MM.1S (cell line): ENCODE results near the gene SEC22A.
"Not testable (repeated sequence)": the region's sequence is repeated elsewhere in the genome, so short reads cannot be mapped to it uniquely, and the experiment has no call there.

ENCODE experiments used
- DNase-seq: peaks from one replicate; pipeline ENCODE4 v3.0.0-alpha.2; 2015
- H2AFZ ChIP-seq: fragments of 300-600 bp; sonication (generic); 2 replicates; pipeline ENCODE4 v1.6.0; 2016; ENCODE audit warnings: antibody characterized with exemption, low read length
- H3F3A ChIP-seq: fragments of 300-600 bp; sonication (generic); 2 replicates; pipeline ENCODE4 v1.6.1; 2016; ENCODE audit warnings: mild to moderate bottlenecking, antibody characterized with exemption, low read length, moderate library complexity, mixed read lengths; ENCODE audit not compliant: insufficient read depth
- H3K27ac ChIP-seq: fragments of 300-600 bp; sonication (generic); 2 replicates; pipeline ENCODE4 v1.5.1; 2016; ENCODE audit warnings: mild to moderate bottlenecking, low read length
- H3K27me3 ChIP-seq: fragments of 300-600 bp; sonication (generic); replicated peaks from 2 replicates; pipeline ENCODE4 v1.6.0; 2016; ENCODE audit warnings: low read length; ENCODE audit not compliant: insufficient read depth
- H3K36me3 ChIP-seq: fragments of 300-600 bp; sonication (generic); replicated peaks from 2 replicates; pipeline ENCODE4 v1.6.1; 2016; ENCODE audit warnings: mild to moderate bottlenecking, low read length, mixed read lengths; ENCODE audit not compliant: insufficient read depth
- H3K4me1 ChIP-seq: fragments of 300-600 bp; sonication (generic); 2 replicates; pipeline ENCODE4 v1.6.1; 2016; ENCODE audit warnings: low read length, mixed read lengths
- H3K4me2 ChIP-seq: fragments of 300-600 bp; sonication (generic); 2 replicates; pipeline ENCODE4 v1.6.0; 2016; ENCODE audit warnings: low read depth, low read length
- H3K4me3 ChIP-seq: fragments of 300-600 bp; sonication (generic); 2 replicates; pipeline ENCODE4 v1.5.1; 2016; ENCODE audit warnings: low read length, mixed read lengths
- H3K79me2 ChIP-seq: fragments of 300-600 bp; sonication (generic); 2 replicates; pipeline ENCODE4 v1.6.1; 2016; ENCODE audit warnings: mixed run types, low read length, mixed read lengths
- H3K9ac ChIP-seq: fragments of 300-600 bp; sonication (generic); 2 replicates; pipeline ENCODE4 v1.6.1; 2016; ENCODE audit warnings: low read length, mixed read lengths
- H3K9me2 ChIP-seq: fragments of 300-600 bp; sonication (generic); replicated peaks from 2 replicates; pipeline ENCODE4 v1.6.1; 2016; ENCODE audit warnings: mild to moderate bottlenecking, low read length, mixed read lengths; ENCODE audit not compliant: insufficient read depth
- H3K9me3 ChIP-seq: fragments of 300-600 bp; sonication (generic); replicated peaks from 2 replicates; pipeline ENCODE4 v1.6.1; 2016; ENCODE audit warnings: mild to moderate bottlenecking, low read length, mixed read lengths; ENCODE audit not compliant: insufficient read depth
- H4K20me1 ChIP-seq: fragments of 300-600 bp; sonication (generic); 2 replicates; pipeline ENCODE4 v1.6.1; 2016; ENCODE audit warnings: mild to moderate bottlenecking, low read length, moderate library complexity, mixed read lengths; ENCODE audit not compliant: insufficient read depth
- CTCF ChIP-seq: fragments of 300-600 bp; sonication (generic); IDR thresholded peaks from 2 replicates; pipeline ENCODE4 v1.5.1; 2016; ENCODE audit warnings: antibody characterized with exemption, low read length, mixed read lengths
- EZH2 ChIP-seq: fragments of 300-600 bp; sonication (generic); optimal IDR thresholded peaks from 2 replicates; pipeline ENCODE3; 2017; ENCODE audit warnings: low read depth, mild to moderate bottlenecking, antibody characterized with exemption, low read length, mixed read lengths
- EZH2phosphoT487 ChIP-seq: fragments of 300-600 bp; sonication (generic); IDR thresholded peaks from 2 replicates; pipeline ENCODE4 v1.6.1; 2018; ENCODE audit warnings: antibody characterized with exemption, low read length

The SEC22A gene

GRCh38 chr3:123226549-123226948 is 24.8 kb downstream of the SEC22A start:
- H3K27ac ChIP-seq, result no peak overlapping the region

GRCh38 chr3:123229145-123229544 is 27.4 kb downstream of the SEC22A start:
- no peaks in the 10 kb centered on the region for H3K79me2 ChIP-seq
- no peak overlapping the region for H3K4me2 ChIP-seq
- H3K9me3 ChIP-seq, result no peaks in the 10 kb centered on the region
- no peaks in the 10 kb centered on the region for H3F3A ChIP-seq
- no peaks in the 10 kb centered on the region; the same call in none of the 2 replicates for H3K36me3 ChIP-seq
- DNase-seq, result no peak
- no peaks in the 10 kb centered on the region for H4K20me1 ChIP-seq
- no peaks in the 10 kb centered on the region for H3K9me2 ChIP-seq
- no peak overlapping the region for H3K27ac ChIP-seq
- H2AFZ ChIP-seq, result no peak overlapping the region
- H3K9ac ChIP-seq, result no peak overlapping the region
- H3K27me3 ChIP-seq, result no peaks in the 10 kb centered on the region
- no peaks in the 10 kb centered on the region for H3K4me1 ChIP-seq
- no peak for TF ChIP-seq EZH2
- no peak overlapping the region for H3K4me3 ChIP-seq

More at GRCh38 chr3:123226549-123226948, 24.8 kb downstream of the SEC22A start:
- Histone ChIP-seq H3K4me1 (no peaks in the 10 kb centered on the region), H3F3A (no peaks in the 10 kb centered on the region), H3K9me3 (no peaks in the 10 kb centered on the region), H3K27me3 (no peaks in the 10 kb centered on the region), H3K4me2 (no peak overlapping the region), H3K79me2 (no peaks in the 10 kb centered on the region; the same call in 1 of the 2 replicates), H4K20me1 (no peaks in the 10 kb centered on the region), H3K9me2 (no peaks in the 10 kb centered on the region), H2AFZ (no peak overlapping the region), H3K9ac (no peak overlapping the region), H3K36me3 (no peaks in the 10 kb centered on the region; the same call in none of the 2 replicates), H3K4me3 (no peak overlapping the region)
- TF ChIP-seq EZH2 (no peak), EZH2phosphoT487 (no peak), CTCF (no peak)
- no peak for DNase-seq

GRCh38 chr3:123236902-123237301 is 35.2 kb downstream of the SEC22A start:
- no peak for TF ChIP-seq EZH2phosphoT487
- no peak for TF ChIP-seq CTCF
- no peak for TF ChIP-seq EZH2
- Histone ChIP-seq H3K27ac (no peak overlapping the region), H3K27me3 (no peaks in the 10 kb centered on the region), H3K79me2 (no peaks in the 10 kb centered on the region), H3F3A (no peaks in the 10 kb centered on the region), H3K9me3 (no peaks in the 10 kb centered on the region), H4K20me1 (no peaks in the 10 kb centered on the region), H3K9ac (no peak overlapping the region), H3K4me2 (no peak overlapping the region), H3K36me3 (no peaks in the 10 kb centered on the region), H3K4me3 (no peak overlapping the region), H3K4me1 (no peaks in the 10 kb centered on the region), H2AFZ (no peak overlapping the region), H3K9me2 (no peaks in the 10 kb centered on the region)
- no peak for DNase-seq

- not testable (repeated sequence) for DNase-seq, H3F3A ChIP-seq, H3K27ac ChIP-seq, H3K9ac ChIP-seq, H3K4me1 ChIP-seq, H3K36me3 ChIP-seq, H3K4me2 ChIP-seq, H3K79me2 ChIP-seq, H3K4me3 ChIP-seq, H4K20me1 ChIP-seq, H3K9me2 ChIP-seq, H3K9me3 ChIP-seq, H3K27me3 ChIP-seq, H2AFZ ChIP-seq
Measured at GRCh38 chr3:123239186-123239585, 37.4 kb downstream of the SEC22A start.
